WTC11 (cell line): Measurements from ENCODE around the gene PPM1M. TPM values are rescaled to one million over a fixed set of nuclear protein-coding genes. Genes with fewer than 3 reads are reported as not detected.

Experiments
- ATAC-seq: fragments of 200-7000 bp; cut with Tn5 transposase; 2 replicates; pipeline ENCODE4 v1.10.0; 2021; ENCODE audit warnings: mild to moderate bottlenecking, moderate library complexity
- CTCF ChIA-PET: fragments of 300-600 bp; sonication (Branson Sonifier 250); formaldehyde crosslinking; loops from one replicate; lab custom pipeline; 2021; ENCODE audit warnings: antibody characterized with exemption; lab: Charles Lee
- POLR2A ChIA-PET: fragments of 350-600 bp; sonication (Branson Sonifier 250); formaldehyde crosslinking; loops from one replicate; lab custom pipeline; 2021; ENCODE audit warnings: antibody characterized with exemption; lab: Charles Lee
- DNase-seq: peaks from one replicate; pipeline ENCODE4 v3.0.0; 2021; ENCODE audit warnings: low spot score
- H3K27ac Mint-ChIP-seq: 2 replicates; pipeline ENCODE4 v1.8.0; 2021; ENCODE audit warnings: mixed read lengths
- H3K27me3 Mint-ChIP-seq: 2 replicates; pipeline ENCODE4 v1.8.0; 2021; ENCODE audit warnings: low read depth, mild to moderate bottlenecking, moderate library complexity, mixed read lengths
- H3K36me3 Mint-ChIP-seq: 2 replicates; pipeline ENCODE4 v1.8.0; 2021; ENCODE audit warnings: mixed read lengths
- H3K4me1 Mint-ChIP-seq: 2 replicates; pipeline ENCODE4 v1.8.0; 2022; ENCODE audit warnings: mixed read lengths
- H3K4me3 Mint-ChIP-seq: 2 replicates; pipeline ENCODE4 v1.8.0; 2021; ENCODE audit warnings: mild to moderate bottlenecking, moderate library complexity, mixed read lengths
- H3K9me3 Mint-ChIP-seq: 2 replicates; pipeline ENCODE4 v1.8.0; 2021; ENCODE audit warnings: mixed read lengths
- ELF4 ChIP-seq: sonication (generic); formaldehyde crosslinking; IDR thresholded peaks from 2 replicates; pipeline ENCODE4 v1.8.1; 2022; ENCODE audit warnings: low read depth, mild to moderate bottlenecking, moderate library complexity, missing genetic modification reagents
- ETV6 ChIP-seq: sonication (generic); formaldehyde crosslinking; IDR thresholded peaks from 2 replicates; pipeline ENCODE4 v1.8.1; 2022; ENCODE audit warnings: mild to moderate bottlenecking, missing genetic modification reagents
- GABPB1 ChIP-seq: sonication (generic); formaldehyde crosslinking; IDR thresholded peaks from 2 replicates; pipeline ENCODE4 v1.8.1; 2023; ENCODE audit warnings: mild to moderate bottlenecking, missing genetic modification reagents
- NFE2L1 ChIP-seq: sonication (generic); formaldehyde crosslinking; IDR thresholded peaks from 2 replicates; pipeline ENCODE4 v1.8.1; 2023; ENCODE audit warnings: missing genetic modification reagents
- NR3C1 ChIP-seq: sonication (generic); formaldehyde crosslinking; conservative IDR thresholded peaks from 2 replicates; pipeline ENCODE4 v1.8.1; 2023; ENCODE audit warnings: low read depth, mild to moderate bottlenecking, missing genetic modification reagents
- SP1 ChIP-seq: sonication (generic); formaldehyde crosslinking; conservative IDR thresholded peaks from 2 replicates; pipeline ENCODE4 v1.8.1; 2022; ENCODE audit warnings: missing genetic modification reagents
- TEAD1 ChIP-seq: sonication (generic); formaldehyde crosslinking; IDR thresholded peaks from 2 replicates; pipeline ENCODE4 v1.8.0; 2022; ENCODE audit warnings: mild to moderate bottlenecking, missing genetic modification reagents
- TP53 ChIP-seq: sonication (generic); formaldehyde crosslinking; IDR thresholded peaks from 2 replicates; pipeline ENCODE4 v1.8.1; 2023; ENCODE audit warnings: mild to moderate bottlenecking, missing genetic modification reagents
- ZNF219 ChIP-seq: sonication (generic); formaldehyde crosslinking; IDR thresholded peaks from 2 replicates; pipeline ENCODE4 v1.8.0; 2023; ENCODE audit warnings: missing genetic modification reagents, mild to moderate bottlenecking, borderline replicate concordance
- ZNF416 ChIP-seq: fragments of 250-450 bp; sonication (Bioruptor Pico); IDR thresholded peaks from 2 replicates; pipeline ENCODE4 v1.9.0; 2021; ENCODE audit warnings: mild to moderate bottlenecking, inconsistent platforms
- ZNF423 ChIP-seq: fragments of 250-450 bp; sonication (Bioruptor Pico); IDR thresholded peaks from 2 replicates; pipeline ENCODE4 v2.1.2; 2022; ENCODE audit warnings: mild to moderate bottlenecking, moderate library complexity
- total RNA-seq: library from RNA; stranded (reverse); gene quantifications from 3 replicates; pipeline ENCODE4 v1.2.3, GENCODE V29; 2021
- TF ChIP-seq, protein P1 (sequence below): sonication (generic); formaldehyde crosslinking; IDR thresholded peaks from 2 replicates; pipeline ENCODE4 v1.8.1; 2023; ENCODE audit warnings: mild to moderate bottlenecking, missing genetic modification reagents, borderline replicate concordance
- TF ChIP-seq, protein P2 (sequence below): sonication (generic); formaldehyde crosslinking; IDR thresholded peaks from 2 replicates; pipeline ENCODE4 v1.8.1; 2022; ENCODE audit warnings: mild to moderate bottlenecking, moderate library complexity, missing genetic modification reagents
- TF ChIP-seq, protein P3 (sequence below): sonication (generic); formaldehyde crosslinking; IDR thresholded peaks from 2 replicates; pipeline ENCODE4 v1.8.0; 2022; ENCODE audit warnings: mild to moderate bottlenecking, missing genetic modification reagents
- TF ChIP-seq, protein P4 (sequence below): sonication (generic); formaldehyde crosslinking; IDR thresholded peaks from 2 replicates; pipeline ENCODE4 v1.8.0; 2023; ENCODE audit warnings: missing genetic modification reagents, mild to moderate bottlenecking, borderline replicate concordance
- TF ChIP-seq, protein P5 (sequence below): fragments of 250-450 bp; sonication (Bioruptor Pico); IDR thresholded peaks from 2 replicates; pipeline ENCODE4 v1.9.0; 2021; ENCODE audit warnings: mild to moderate bottlenecking, borderline replicate concordance
- TF ChIP-seq, protein P6 (sequence below): fragments of 250-450 bp; sonication (Bioruptor Pico); IDR thresholded peaks from 2 replicates; pipeline ENCODE4 v1.8.0; 2021; ENCODE audit warnings: mild to moderate bottlenecking

The PPM1M gene
- total RNA-seq, 1 experiment from 2014 or later: 7.0 TPM

DNA sequence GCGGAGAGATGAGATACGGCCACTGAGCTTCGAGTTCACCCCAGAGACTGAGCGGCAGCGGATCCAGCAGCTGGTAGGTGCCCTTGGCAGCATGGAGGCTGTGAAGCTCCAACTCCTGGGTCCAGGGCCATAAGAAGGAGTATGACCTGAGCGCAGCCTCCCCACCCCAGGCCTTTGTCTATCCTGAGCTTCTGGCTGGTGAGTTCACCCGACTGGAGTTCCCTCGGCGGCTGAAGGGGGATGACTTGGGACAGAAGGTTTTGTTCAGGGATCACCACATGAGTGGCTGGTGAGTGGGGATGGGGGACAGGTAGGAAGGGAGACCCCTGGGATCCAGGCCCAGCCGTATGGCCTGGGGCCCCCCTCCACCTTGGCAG lies 2.6 kb downstream of the PPM1M start:
- no peak for DNase-seq

DNA sequence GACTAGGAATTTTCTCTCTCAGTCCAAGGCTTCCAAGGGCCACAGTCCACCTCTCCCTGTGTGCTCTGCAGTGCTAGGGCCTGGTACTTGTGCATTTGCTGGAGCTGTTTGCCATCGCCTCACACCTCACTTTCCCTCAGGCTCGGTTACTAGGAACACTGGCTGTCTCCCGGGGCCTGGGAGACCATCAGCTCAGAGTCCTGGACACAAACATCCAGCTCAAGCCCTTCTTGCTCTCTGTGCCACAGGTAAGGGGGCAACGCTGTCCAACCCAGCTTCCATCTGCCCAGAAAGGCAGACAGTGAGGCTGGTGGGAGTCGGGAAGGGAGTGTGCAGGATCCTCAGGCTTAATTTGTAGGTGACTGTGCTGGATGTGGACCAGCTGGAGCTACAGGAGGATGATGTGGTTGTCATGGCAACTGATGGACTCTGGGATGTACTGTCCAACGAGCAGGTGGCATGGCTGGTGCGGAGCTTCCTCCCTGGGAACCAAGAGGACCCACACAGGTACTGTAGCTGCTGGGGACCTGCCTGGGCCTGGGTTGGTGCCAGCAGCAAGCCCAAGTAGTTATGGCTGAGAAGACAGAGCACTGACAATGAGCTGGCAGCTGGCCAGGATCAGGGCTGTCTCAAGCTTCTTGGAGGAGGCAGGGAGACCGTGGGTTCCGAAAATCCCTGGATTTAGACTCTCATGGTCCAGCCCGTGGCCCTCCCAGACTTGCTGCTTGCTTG lies 3.4 kb downstream of the PPM1M start:
- Mint-ChIP-seq H3K27ac (no peak overlapping the region), H3K36me3 (peaks cover 16% of the 10 kb centered on the region), H3K4me1 (peaks cover 9% of the 10 kb centered on the region; the same call in 1 of the 2 replicates), H3K4me3 (no peak overlapping the region), H3K9me3 (no peaks in the 10 kb centered on the region), H3K27me3 (peaks cover 34% of the 10 kb centered on the region)
- POLR2A ChIA-PET: interaction anchor here (0.6 to 1.9 kb wide), 3 partner anchors 9 to 94 kb away, joined by 3 to 5 read pairs (median 5); partner anchors contain the start of genes POC1A and TWF2
- no peak for ATAC-seq
- DNase-seq: no peak
- CTCF ChIA-PET: interaction anchor here (0.8 to 2.3 kb wide), 11 partner anchors 10 to 140 kb away, joined by 3 to 22 read pairs (median 5); partner anchors contain the start of genes TWF2 and WDR82
- TF ChIP-seq NR3C1 (CRISPR knock-in tag) (no peak), ZNF416 (CRISPR knock-in tag) (no peak), ZNF219 (CRISPR knock-in tag) (no peak), SP1 (CRISPR knock-in tag) (no peak), ETV6 (CRISPR knock-in tag) (no peak), GABPB1 (no peak), ZNF423 (CRISPR knock-in tag) (no peak), NFE2L1 (CRISPR knock-in tag) (no peak), TEAD1 (no peak)
- TF ChIP-seq, protein P1, sequence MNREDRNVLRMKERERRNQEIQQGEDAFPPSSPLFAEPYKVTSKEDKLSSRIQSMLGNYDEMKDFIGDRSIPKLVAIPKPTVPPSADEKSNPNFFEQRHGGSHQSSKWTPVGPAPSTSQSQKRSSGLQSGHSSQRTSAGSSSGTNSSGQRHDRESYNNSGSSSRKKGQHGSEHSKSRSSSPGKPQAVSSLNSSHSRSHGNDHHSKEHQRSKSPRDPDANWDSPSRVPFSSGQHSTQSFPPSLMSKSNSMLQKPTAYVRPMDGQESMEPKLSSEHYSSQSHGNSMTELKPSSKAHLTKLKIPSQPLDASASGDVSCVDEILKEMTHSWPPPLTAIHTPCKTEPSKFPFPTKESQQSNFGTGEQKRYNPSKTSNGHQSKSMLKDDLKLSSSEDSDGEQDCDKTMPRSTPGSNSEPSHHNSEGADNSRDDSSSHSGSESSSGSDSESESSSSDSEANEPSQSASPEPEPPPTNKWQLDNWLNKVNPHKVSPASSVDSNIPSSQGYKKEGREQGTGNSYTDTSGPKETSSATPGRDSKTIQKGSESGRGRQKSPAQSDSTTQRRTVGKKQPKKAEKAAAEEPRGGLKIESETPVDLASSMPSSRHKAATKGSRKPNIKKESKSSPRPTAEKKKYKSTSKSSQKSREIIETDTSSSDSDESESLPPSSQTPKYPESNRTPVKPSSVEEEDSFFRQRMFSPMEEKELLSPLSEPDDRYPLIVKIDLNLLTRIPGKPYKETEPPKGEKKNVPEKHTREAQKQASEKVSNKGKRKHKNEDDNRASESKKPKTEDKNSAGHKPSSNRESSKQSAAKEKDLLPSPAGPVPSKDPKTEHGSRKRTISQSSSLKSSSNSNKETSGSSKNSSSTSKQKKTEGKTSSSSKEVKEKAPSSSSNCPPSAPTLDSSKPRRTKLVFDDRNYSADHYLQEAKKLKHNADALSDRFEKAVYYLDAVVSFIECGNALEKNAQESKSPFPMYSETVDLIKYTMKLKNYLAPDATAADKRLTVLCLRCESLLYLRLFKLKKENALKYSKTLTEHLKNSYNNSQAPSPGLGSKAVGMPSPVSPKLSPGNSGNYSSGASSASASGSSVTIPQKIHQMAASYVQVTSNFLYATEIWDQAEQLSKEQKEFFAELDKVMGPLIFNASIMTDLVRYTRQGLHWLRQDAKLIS (CRISPR knock-in tag): no peak
- TF ChIP-seq, protein P2, sequence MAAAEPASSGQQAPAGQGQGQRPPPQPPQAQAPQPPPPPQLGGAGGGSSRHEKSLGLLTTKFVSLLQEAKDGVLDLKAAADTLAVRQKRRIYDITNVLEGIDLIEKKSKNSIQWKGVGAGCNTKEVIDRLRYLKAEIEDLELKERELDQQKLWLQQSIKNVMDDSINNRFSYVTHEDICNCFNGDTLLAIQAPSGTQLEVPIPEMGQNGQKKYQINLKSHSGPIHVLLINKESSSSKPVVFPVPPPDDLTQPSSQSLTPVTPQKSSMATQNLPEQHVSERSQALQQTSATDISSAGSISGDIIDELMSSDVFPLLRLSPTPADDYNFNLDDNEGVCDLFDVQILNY (CRISPR knock-in tag): no peak
- TF ChIP-seq, protein P3, sequence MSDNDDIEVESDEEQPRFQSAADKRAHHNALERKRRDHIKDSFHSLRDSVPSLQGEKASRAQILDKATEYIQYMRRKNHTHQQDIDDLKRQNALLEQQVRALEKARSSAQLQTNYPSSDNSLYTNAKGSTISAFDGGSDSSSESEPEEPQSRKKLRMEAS (CRISPR knock-in tag): no peak
- TF ChIP-seq, protein P4, sequence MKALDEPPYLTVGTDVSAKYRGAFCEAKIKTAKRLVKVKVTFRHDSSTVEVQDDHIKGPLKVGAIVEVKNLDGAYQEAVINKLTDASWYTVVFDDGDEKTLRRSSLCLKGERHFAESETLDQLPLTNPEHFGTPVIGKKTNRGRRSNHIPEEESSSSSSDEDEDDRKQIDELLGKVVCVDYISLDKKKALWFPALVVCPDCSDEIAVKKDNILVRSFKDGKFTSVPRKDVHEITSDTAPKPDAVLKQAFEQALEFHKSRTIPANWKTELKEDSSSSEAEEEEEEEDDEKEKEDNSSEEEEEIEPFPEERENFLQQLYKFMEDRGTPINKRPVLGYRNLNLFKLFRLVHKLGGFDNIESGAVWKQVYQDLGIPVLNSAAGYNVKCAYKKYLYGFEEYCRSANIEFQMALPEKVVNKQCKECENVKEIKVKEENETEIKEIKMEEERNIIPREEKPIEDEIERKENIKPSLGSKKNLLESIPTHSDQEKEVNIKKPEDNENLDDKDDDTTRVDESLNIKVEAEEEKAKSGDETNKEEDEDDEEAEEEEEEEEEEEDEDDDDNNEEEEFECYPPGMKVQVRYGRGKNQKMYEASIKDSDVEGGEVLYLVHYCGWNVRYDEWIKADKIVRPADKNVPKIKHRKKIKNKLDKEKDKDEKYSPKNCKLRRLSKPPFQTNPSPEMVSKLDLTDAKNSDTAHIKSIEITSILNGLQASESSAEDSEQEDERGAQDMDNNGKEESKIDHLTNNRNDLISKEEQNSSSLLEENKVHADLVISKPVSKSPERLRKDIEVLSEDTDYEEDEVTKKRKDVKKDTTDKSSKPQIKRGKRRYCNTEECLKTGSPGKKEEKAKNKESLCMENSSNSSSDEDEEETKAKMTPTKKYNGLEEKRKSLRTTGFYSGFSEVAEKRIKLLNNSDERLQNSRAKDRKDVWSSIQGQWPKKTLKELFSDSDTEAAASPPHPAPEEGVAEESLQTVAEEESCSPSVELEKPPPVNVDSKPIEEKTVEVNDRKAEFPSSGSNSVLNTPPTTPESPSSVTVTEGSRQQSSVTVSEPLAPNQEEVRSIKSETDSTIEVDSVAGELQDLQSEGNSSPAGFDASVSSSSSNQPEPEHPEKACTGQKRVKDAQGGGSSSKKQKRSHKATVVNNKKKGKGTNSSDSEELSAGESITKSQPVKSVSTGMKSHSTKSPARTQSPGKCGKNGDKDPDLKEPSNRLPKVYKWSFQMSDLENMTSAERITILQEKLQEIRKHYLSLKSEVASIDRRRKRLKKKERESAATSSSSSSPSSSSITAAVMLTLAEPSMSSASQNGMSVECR (CRISPR knock-in tag): no peak

More for the DNA sequence above, 2.6 kb downstream of the PPM1M start:
- no peak for ATAC-seq
- Mint-ChIP-seq H3K4me1 (peaks cover 9% of the 10 kb centered on the region; the same call in 1 of the 2 replicates), H3K9me3 (no peaks in the 10 kb centered on the region), H3K27ac (no peak overlapping the region), H3K4me3 (no peak overlapping the region), H3K36me3 (peaks cover 9% of the 10 kb centered on the region), H3K27me3 (peaks cover 42% of the 10 kb centered on the region)
- POLR2A ChIA-PET: interaction anchor here (0.6 to 1.9 kb wide), 3 partner anchors 8 to 93 kb away, joined by 3 to 5 read pairs (median 5); partner anchors contain the start of genes POC1A and TWF2
- TF ChIP-seq, protein P5, sequence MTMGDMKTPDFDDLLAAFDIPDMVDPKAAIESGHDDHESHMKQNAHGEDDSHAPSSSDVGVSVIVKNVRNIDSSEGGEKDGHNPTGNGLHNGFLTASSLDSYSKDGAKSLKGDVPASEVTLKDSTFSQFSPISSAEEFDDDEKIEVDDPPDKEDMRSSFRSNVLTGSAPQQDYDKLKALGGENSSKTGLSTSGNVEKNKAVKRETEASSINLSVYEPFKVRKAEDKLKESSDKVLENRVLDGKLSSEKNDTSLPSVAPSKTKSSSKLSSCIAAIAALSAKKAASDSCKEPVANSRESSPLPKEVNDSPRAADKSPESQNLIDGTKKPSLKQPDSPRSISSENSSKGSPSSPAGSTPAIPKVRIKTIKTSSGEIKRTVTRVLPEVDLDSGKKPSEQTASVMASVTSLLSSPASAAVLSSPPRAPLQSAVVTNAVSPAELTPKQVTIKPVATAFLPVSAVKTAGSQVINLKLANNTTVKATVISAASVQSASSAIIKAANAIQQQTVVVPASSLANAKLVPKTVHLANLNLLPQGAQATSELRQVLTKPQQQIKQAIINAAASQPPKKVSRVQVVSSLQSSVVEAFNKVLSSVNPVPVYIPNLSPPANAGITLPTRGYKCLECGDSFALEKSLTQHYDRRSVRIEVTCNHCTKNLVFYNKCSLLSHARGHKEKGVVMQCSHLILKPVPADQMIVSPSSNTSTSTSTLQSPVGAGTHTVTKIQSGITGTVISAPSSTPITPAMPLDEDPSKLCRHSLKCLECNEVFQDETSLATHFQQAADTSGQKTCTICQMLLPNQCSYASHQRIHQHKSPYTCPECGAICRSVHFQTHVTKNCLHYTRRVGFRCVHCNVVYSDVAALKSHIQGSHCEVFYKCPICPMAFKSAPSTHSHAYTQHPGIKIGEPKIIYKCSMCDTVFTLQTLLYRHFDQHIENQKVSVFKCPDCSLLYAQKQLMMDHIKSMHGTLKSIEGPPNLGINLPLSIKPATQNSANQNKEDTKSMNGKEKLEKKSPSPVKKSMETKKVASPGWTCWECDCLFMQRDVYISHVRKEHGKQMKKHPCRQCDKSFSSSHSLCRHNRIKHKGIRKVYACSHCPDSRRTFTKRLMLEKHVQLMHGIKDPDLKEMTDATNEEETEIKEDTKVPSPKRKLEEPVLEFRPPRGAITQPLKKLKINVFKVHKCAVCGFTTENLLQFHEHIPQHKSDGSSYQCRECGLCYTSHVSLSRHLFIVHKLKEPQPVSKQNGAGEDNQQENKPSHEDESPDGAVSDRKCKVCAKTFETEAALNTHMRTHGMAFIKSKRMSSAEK (CRISPR knock-in tag): no peak
- TF ChIP-seq, protein P6, sequence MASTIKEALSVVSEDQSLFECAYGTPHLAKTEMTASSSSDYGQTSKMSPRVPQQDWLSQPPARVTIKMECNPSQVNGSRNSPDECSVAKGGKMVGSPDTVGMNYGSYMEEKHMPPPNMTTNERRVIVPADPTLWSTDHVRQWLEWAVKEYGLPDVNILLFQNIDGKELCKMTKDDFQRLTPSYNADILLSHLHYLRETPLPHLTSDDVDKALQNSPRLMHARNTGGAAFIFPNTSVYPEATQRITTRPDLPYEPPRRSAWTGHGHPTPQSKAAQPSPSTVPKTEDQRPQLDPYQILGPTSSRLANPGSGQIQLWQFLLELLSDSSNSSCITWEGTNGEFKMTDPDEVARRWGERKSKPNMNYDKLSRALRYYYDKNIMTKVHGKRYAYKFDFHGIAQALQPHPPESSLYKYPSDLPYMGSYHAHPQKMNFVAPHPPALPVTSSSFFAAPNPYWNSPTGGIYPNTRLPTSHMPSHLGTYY (CRISPR knock-in tag): no peak
- TF ChIP-seq TP53: no peak
- no peak for TF ChIP-seq ELF4 (CRISPR knock-in tag)
- CTCF ChIA-PET: interaction anchor here (1.0 to 2.3 kb wide), 7 partner anchors 9 to 137 kb away, joined by 3 to 22 read pairs (median 6); partner anchors contain the start of genes TWF2 and WDR82
